Subcutaneous adipose tissue (tissue), 4 donors: ENCODE results near the gene PSEN2. TPM values are rescaled to one million over a fixed set of nuclear protein-coding genes. Genes with fewer than 3 reads are reported as not detected.

Experiments
- CTCF ChIP-seq: fragments of 450-650 bp; IDR thresholded peaks from one replicate; pipeline ENCODE4 v1.5.1; 2016; ENCODE audit warnings: low read depth, mild to moderate bottlenecking, control low read depth, antibody characterized with exemption, moderate library complexity
- total RNA-seq, 4 donors: library from RNA; depleted of rRNA; stranded (reverse); fragments of >200 nt; gene quantifications; one replicate each; pipeline ENCODE4 v1.1.0, GENCODE V29; 2016

The PSEN2 gene
- total RNA-seq, 4 donors from 2014 or later = 14.2 to 37.0 (median 26.5) TPM

- TF ChIP-seq CTCF = no peak
These were observed 7.3 kb downstream of the PSEN2 start for GRCh38 chr1:226877669-226878068.

- TF ChIP-seq CTCF = no peak
These were observed 10.2 kb downstream of the PSEN2 start for GRCh38 chr1:226880372-226881287.

- no peak for TF ChIP-seq CTCF
These were observed 11.2 kb downstream of the PSEN2 start for GRCh38 chr1:226881515-226882185.

- no peak for TF ChIP-seq CTCF
These were observed 11.8 kb downstream of the PSEN2 start for GRCh38 chr1:226882187-226882586.

GRCh38 chr1:226882631-226883409 is 12.4 kb downstream of the PSEN2 start:
- no peak for TF ChIP-seq CTCF

- TF ChIP-seq CTCF = no peak
These were observed 13.2 kb downstream of the PSEN2 start for GRCh38 chr1:226883630-226884029.

- TF ChIP-seq CTCF = no peak
These were observed 13.8 kb downstream of the PSEN2 start for GRCh38 chr1:226884116-226884625.
